Type B pancreatic cell (in vitro differentiated cells): Measurements from ENCODE around the gene RHOF. TPM values are rescaled to one million over a fixed set of nuclear protein-coding genes. Genes with fewer than 3 reads are reported as not detected.
A peak's percentile ranks its signal among the peaks of the same experiment; 100 is the strongest.

Experiments used
- DNase-seq: peaks from one replicate; pipeline ENCODE4 v3.0.0; 2021; ENCODE audit warnings: mixed read lengths; ENCODE audit not compliant: unreplicated experiment; ENCODE audit errors: extremely low spot score
- H3K27ac Mint-ChIP-seq: 2 replicates; pipeline ENCODE4 v1.8.0; 2021; ENCODE audit warnings: mild to moderate bottlenecking, mixed read lengths
- H3K27me3 Mint-ChIP-seq: 2 replicates; pipeline ENCODE4 v1.8.0; 2021; ENCODE audit warnings: mixed read lengths
- H3K36me3 Mint-ChIP-seq: 2 replicates; pipeline ENCODE4 v1.8.0; 2021; ENCODE audit warnings: mixed read lengths
- H3K4me1 Mint-ChIP-seq: one replicate; pipeline ENCODE4 v1.8.0; 2021; ENCODE audit warnings: mixed read lengths; ENCODE audit not compliant: unreplicated experiment
- H3K4me3 Mint-ChIP-seq: 2 replicates; pipeline ENCODE4 v1.8.0; 2021; ENCODE audit warnings: mild to moderate bottlenecking, mixed read lengths
- H3K9me3 Mint-ChIP-seq: 2 replicates; pipeline ENCODE4 v1.8.0; 2021; ENCODE audit warnings: mixed read lengths
- total RNA-seq: library from RNA; stranded (reverse); gene quantifications from 2 replicates; pipeline ENCODE4 v1.2.1, GENCODE V29; 2021; ENCODE audit warnings: low replicate concordance
- TF ChIP-seq, protein P1 (sequence below): fragments of 200-600 bp; sonication (generic); conservative IDR thresholded peaks from 2 replicates; pipeline ENCODE4 v1.5.0; 2021; ENCODE audit warnings: antibody characterized with exemption, mild to moderate bottlenecking

Gene RHOF
- total RNA-seq, 1 donor from 2014 or later = 26.0 TPM

DNA sequence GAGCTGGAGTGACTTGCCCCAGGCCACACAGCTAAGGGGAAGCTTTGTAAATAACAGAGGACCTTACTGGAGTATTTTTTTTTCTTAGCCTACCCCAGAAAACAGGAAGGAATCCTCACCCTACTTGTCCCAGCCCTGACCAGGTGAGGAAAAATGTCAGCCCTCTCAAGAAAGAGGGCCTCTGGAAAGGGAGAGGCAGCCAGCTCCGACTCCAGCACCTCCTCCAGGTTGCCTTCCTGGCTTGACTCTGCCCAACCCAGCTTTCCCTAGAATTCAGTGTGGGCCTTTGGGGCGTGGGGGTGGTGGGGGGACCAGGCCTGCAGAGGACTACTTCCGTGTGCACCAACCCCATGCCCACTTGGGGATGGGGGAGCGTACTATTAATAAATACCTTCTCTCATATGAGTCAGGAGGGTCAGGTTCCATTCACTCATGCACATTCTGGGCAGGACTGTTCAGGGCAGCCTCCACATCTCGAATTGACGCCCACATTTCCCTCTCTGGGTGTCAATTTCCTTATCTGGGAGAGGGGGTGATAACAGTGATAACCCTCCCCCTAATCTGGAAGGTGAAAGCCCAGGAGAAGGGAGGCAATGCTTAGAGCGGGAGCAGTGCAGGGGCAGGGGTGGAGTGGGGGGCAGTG, 5.2 kb downstream of the RHOF start:
- TF ChIP-seq, protein P1, sequence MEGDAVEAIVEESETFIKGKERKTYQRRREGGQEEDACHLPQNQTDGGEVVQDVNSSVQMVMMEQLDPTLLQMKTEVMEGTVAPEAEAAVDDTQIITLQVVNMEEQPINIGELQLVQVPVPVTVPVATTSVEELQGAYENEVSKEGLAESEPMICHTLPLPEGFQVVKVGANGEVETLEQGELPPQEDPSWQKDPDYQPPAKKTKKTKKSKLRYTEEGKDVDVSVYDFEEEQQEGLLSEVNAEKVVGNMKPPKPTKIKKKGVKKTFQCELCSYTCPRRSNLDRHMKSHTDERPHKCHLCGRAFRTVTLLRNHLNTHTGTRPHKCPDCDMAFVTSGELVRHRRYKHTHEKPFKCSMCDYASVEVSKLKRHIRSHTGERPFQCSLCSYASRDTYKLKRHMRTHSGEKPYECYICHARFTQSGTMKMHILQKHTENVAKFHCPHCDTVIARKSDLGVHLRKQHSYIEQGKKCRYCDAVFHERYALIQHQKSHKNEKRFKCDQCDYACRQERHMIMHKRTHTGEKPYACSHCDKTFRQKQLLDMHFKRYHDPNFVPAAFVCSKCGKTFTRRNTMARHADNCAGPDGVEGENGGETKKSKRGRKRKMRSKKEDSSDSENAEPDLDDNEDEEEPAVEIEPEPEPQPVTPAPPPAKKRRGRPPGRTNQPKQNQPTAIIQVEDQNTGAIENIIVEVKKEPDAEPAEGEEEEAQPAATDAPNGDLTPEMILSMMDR = no peak

DNA sequence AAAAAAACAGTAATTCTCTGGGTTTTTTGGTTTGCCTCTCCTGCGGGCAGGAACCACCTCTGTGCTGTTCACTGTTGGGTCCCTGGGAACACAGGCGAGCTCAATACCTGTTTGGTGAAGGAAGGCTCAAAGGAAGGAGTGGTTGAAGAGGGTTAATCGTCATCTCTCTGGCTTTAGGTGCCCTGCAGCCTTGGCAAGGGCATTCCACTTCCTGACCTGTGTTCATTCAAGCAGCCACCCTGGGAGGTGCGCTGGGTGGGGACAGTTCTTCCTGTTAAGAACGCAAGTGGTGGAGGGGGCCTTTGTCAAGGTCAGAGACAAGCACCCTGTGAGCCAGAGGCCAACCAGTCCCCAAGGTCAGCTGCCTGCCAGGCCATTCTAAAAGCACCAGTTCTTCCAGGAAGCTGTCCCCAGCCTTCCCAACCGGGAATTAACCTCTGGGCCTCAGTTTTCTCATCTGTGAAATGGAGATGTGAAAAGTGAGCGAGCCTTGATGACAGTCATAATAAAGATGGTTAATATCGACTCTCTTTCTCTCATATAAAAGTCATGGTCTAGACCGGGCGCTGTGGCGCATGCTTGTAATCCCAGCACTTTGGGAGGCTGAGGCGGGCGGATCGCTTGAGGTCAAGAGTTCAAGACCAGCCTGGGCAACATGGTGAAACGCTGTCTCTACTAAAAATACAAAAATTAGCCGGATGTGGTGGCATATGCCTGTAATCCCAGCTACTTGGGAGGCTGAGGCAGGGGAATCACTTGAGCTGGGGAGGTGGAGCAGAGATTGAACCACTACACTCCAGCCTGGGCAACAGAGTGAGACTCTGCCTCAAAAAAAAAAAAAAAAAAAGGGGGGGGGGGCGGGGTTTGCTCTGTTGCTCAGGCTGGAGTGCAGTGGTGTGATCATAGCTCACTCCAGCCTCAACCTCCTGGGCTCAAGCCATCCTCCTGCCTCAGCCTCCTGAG, 6.1 kb downstream of the RHOF start:
- peaks cover 18% of the 10 kb centered on the region for H3K4me1 Mint-ChIP-seq
- no peak overlapping the region for H3K4me3 Mint-ChIP-seq
- peak overlapping the region; percentile 84 for H3K27ac Mint-ChIP-seq
- TF ChIP-seq, protein P1 = no peak
- H3K36me3 Mint-ChIP-seq = no peaks in the 10 kb centered on the region
- H3K9me3 Mint-ChIP-seq = no peaks in the 10 kb centered on the region
- peaks cover under 1% of the 10 kb centered on the region for H3K27me3 Mint-ChIP-seq
- DNase-seq = no peak

More for the DNA sequence above, 5.2 kb downstream of the RHOF start:
- no peaks in the 10 kb centered on the region for H3K9me3 Mint-ChIP-seq
- no peak for DNase-seq
- peaks cover 3% of the 10 kb centered on the region for H3K27me3 Mint-ChIP-seq
- peaks cover 18% of the 10 kb centered on the region for H3K4me1 Mint-ChIP-seq
- no peak overlapping the region for H3K4me3 Mint-ChIP-seq
- no peak overlapping the region for H3K27ac Mint-ChIP-seq
- no peaks in the 10 kb centered on the region for H3K36me3 Mint-ChIP-seq

DNA sequence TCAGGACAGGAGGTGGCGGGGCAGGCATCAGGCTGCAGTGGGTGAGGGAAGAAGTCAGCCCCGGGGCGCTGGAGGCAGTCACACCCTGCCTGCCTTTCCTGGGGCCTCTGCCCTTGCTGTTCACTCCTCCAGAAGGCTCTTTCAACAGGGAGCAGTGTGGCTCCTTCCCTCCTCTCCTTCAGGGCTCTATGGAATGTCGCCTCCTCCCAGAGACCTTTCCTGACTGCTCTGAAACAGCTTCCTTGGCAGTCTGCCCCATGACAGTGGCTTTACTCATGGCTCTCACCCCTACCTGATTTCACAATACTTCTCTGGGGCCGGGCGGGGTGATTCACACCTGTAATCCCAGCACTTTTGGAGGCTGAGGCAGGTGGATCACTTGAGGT, 7.1 kb downstream of the RHOF start:
- TF ChIP-seq, protein P1 = no peak
- Mint-ChIP-seq H3K27me3 (no peaks in the 10 kb centered on the region), H3K27ac (peak overlapping the region; percentile 84), H3K36me3 (no peaks in the 10 kb centered on the region), H3K4me3 (no peak overlapping the region), H3K4me1 (peaks cover 25% of the 10 kb centered on the region), H3K9me3 (no peaks in the 10 kb centered on the region)
- no peak for DNase-seq

DNA sequence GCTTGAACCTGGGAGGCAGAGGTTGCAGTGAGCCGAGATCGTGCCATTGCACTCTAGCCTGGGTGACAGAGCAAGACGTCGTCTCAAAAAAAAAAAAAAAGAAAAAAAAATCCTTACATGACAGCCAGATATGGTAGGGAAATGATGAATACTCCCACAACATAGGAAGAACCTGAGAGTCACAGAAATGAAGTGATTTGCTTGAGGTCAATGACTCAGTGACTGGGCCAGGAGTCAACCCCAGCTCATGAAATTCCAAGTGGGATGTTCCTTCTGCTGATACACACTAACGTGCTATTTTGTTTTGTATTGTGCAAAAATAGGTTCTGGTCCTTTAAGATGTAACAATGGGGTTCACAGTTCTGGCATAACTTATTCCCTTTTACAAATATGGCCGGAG, 9.0 kb downstream of the RHOF start:
- peak overlapping the region; percentile 44 for H3K27ac Mint-ChIP-seq
- no peaks in the 10 kb centered on the region for H3K36me3 Mint-ChIP-seq
- H3K27me3 Mint-ChIP-seq = no peaks in the 10 kb centered on the region
- peaks cover 15% of the 10 kb centered on the region for H3K4me1 Mint-ChIP-seq
- no peaks in the 10 kb centered on the region for H3K9me3 Mint-ChIP-seq
- TF ChIP-seq, protein P1 = no peak
- DNase-seq = no peak
- H3K4me3 Mint-ChIP-seq = no peak overlapping the region

DNA sequence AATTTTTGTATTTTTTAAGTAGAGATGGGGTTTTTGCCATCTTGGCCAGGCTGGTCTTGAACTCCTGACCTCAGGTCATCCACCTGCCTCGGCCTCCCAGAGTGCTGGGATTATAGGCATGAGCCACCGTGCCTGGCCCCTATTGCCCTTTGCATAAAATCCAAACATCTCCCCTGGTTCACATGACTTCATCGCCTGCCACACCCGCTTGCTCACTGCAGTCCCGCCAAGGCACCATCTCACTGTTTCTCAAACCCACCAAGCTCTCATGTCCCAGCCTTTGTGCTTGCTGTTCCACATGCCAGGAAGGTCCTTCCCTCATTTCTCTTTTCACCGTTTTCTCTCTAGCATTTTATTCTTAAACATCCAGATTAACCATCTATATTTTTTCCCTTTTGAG, 9.7 kb downstream of the RHOF start:
- TF ChIP-seq, protein P1 = no peak
- Mint-ChIP-seq H3K27me3 (no peaks in the 10 kb centered on the region), H3K4me3 (peak overlapping the region; percentile 16), H3K27ac (no peak overlapping the region), H3K4me1 (peaks cover 15% of the 10 kb centered on the region), H3K36me3 (no peaks in the 10 kb centered on the region), H3K9me3 (no peaks in the 10 kb centered on the region)
- no peak for DNase-seq
